ENCODE results near the gene GRHPR. TPM values are rescaled to one million over a fixed set of nuclear protein-coding genes. Genes with fewer than 3 reads are reported as not detected.

The GRHPR gene
- total RNA-seq, 1 experiment from 2014 or later = 80.7 TPM

- Mint-ChIP-seq H3K4me3 (no peak overlapping the region), H3K27me3 (ENCODE audit: low read depth) (no peaks in the 10 kb centered on the region), H3K4me1 (peaks cover 28% of the 10 kb centered on the region), H3K27ac (peak overlapping the region; percentile 79), H3K9me3 (no peaks in the 10 kb centered on the region), H3K36me3 (peaks cover 10% of the 10 kb centered on the region)
- POLR2A ChIA-PET = no interaction called here
- DNase-seq (ENCODE audit: low spot score) (no peak), ATAC-seq (no peak)
- TF ChIP-seq FOXJ3 (CRISPR knock-in tag; IDR thresholded peaks at IDR 0.05; ENCODE audit: borderline replicate concordance) = no peak
- TF ChIP-seq PREB (CRISPR knock-in tag; IDR thresholded peaks at IDR 0.05; ENCODE audit: borderline replicate concordance) = no peak
- TF ChIP-seq GRHL2 (CRISPR knock-in tag; IDR thresholded peaks at IDR 0.05; ENCODE audit: insufficient replicate concordance, severe bottlenecking) = no peak
- no peak for TF ChIP-seq MYBL2 (CRISPR knock-in tag; IDR thresholded peaks at IDR 0.05)
- TF ChIP-seq, protein P1, sequence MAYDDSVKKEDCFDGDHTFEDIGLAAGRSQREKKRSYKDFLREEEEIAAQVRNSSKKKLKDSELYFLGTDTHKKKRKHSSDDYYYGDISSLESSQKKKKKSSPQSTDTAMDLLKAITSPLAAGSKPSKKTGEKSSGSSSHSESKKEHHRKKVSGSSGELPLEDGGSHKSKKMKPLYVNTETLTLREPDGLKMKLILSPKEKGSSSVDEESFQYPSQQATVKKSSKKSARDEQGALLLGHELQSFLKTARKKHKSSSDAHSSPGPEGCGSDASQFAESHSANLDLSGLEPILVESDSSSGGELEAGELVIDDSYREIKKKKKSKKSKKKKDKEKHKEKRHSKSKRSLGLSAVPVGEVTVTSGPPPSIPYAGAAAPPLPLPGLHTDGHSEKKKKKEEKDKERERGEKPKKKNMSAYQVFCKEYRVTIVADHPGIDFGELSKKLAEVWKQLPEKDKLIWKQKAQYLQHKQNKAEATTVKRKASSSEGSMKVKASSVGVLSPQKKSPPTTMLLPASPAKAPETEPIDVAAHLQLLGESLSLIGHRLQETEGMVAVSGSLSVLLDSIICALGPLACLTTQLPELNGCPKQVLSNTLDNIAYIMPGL (CRISPR knock-in tag; IDR thresholded peaks at IDR 0.05) = no peak
- TF ChIP-seq ZNF671 (CRISPR knock-in tag; IDR thresholded peaks at IDR 0.05) = no peak
- TF ChIP-seq, protein P2, sequence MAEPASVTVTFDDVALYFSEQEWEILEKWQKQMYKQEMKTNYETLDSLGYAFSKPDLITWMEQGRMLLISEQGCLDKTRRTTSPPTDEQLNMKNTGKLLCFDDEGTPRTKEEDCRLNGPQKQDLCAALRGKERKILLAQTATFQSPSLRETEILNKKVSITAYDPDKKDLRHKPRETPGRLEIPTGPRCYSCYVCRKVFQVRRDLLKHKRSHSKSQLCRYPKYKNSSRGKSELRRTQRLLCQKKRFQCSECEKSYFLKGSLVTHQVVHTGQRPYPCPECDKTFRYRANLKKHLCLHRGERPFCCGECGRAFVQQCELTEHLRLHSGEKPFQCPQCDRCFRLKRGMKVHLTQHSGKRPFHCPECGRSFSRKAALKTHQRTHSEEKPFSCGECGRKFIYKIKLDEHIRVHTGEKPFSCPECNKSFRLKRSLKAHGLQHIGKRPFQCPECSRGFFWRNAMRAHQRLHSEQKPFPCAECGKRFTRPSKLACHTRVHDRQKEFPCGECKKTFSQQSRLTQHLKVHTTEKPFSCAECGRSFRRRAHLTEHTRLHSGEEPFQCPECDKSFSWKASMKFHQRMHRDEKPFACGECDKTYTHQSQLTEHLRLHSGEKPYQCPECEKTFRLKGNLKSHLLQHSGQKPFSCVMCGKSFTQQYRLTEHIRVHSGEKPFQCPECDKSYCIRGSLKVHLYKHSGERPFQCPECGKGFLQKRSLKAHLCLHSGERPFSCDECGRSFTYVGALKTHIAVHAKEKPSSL (CRISPR knock-in tag; conservative IDR thresholded peaks at IDR 0.05) = no peak
- no peak for TF ChIP-seq SP1 (CRISPR knock-in tag; conservative IDR thresholded peaks at IDR 0.05)
- TF ChIP-seq MAX (CRISPR knock-in tag; IDR thresholded peaks at IDR 0.05) = no peak
- no peak for TF ChIP-seq CREB1 (CRISPR knock-in tag; IDR thresholded peaks at IDR 0.05)
- TF ChIP-seq, protein P3, sequence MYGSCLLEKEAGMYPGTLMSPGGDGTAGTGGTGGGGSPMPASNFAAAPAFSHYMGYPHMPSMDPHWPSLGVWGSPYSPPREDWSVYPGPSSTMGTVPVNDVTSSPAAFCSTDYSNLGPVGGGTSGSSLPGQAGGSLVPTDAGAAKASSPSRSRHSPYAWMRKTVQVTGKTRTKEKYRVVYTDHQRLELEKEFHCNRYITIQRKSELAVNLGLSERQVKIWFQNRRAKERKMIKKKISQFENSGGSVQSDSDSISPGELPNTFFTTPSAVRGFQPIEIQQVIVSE (CRISPR knock-in tag; IDR thresholded peaks at IDR 0.05; ENCODE audit: borderline replicate concordance) = no peak
- no peak for TF ChIP-seq ZNF219 (CRISPR knock-in tag; IDR thresholded peaks at IDR 0.05; ENCODE audit: borderline replicate concordance)
- TF ChIP-seq NR3C1 (CRISPR knock-in tag; conservative IDR thresholded peaks at IDR 0.05; ENCODE audit: low read depth) = no peak
- TF ChIP-seq EMX1 (CRISPR knock-in tag; IDR thresholded peaks at IDR 0.05) = no peak
- TF ChIP-seq NFE2L1 (CRISPR knock-in tag; IDR thresholded peaks at IDR 0.05) = no peak
- no peak for TF ChIP-seq CBFB (CRISPR knock-in tag; IDR thresholded peaks at IDR 0.05; ENCODE audit: low read depth)
- TF ChIP-seq CREM (CRISPR knock-in tag; IDR thresholded peaks at IDR 0.05) = no peak
- TF ChIP-seq PRRX2 (CRISPR knock-in tag; IDR thresholded peaks at IDR 0.05) = no peak
- TF ChIP-seq NR2C2 (CRISPR knock-in tag; IDR thresholded peaks at IDR 0.05) = no peak
- CTCF ChIA-PET = interaction anchor here (0.7 to 1.9 kb wide), 3 partner anchors 35 to 347 kb away, joined by 3 to 11 read pairs (median 3); no protein-coding TSS in a partner anchor
Measured at GRCh38 chr9:37449862-37450632, 27.6 kb downstream of the GRHPR start.

DNA sequence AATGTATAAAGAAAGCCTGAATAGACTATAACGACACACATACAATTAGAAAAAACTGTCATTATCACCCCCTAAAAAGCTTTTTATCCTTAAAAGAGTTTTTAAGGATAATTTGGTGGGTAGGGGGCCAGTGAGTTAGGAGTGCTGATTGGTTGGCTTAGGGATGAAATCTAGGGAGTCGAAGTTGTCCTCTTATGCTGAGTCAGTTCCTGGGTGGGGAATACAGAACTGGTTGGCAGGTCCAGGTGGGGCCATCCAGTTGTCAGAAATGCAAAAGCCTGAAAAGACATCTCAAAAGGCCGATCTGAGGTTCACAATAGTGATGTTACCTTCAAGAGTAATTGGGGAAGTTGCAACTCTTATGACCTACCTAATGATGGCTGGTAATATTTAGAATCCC, 29.1 kb downstream of the GRHPR start:
- Mint-ChIP-seq H3K27me3 (ENCODE audit: low read depth) (no peaks in the 10 kb centered on the region), H3K36me3 (peaks cover 17% of the 10 kb centered on the region), H3K9me3 (no peaks in the 10 kb centered on the region; the same call in 1 of the 2 replicates), H3K27ac (no peak overlapping the region), H3K4me3 (no peak overlapping the region), H3K4me1 (peaks cover 37% of the 10 kb centered on the region)
- DNase-seq (ENCODE audit: low spot score) = no peak
- ChIA-PET CTCF (interaction anchor here (0.6 kb wide), 1 partner anchor 18 kb away, joined by 3 read pairs; no protein-coding TSS in a partner anchor), POLR2A (no interaction called here)
- no peak for ATAC-seq
- TF ChIP-seq TCF7 (CRISPR knock-in tag; IDR thresholded peaks at IDR 0.05; ENCODE audit: low read depth) = no peak
- TF ChIP-seq SOX15 (CRISPR knock-in tag; IDR thresholded peaks at IDR 0.05) = no peak
- TF ChIP-seq, protein P4, sequence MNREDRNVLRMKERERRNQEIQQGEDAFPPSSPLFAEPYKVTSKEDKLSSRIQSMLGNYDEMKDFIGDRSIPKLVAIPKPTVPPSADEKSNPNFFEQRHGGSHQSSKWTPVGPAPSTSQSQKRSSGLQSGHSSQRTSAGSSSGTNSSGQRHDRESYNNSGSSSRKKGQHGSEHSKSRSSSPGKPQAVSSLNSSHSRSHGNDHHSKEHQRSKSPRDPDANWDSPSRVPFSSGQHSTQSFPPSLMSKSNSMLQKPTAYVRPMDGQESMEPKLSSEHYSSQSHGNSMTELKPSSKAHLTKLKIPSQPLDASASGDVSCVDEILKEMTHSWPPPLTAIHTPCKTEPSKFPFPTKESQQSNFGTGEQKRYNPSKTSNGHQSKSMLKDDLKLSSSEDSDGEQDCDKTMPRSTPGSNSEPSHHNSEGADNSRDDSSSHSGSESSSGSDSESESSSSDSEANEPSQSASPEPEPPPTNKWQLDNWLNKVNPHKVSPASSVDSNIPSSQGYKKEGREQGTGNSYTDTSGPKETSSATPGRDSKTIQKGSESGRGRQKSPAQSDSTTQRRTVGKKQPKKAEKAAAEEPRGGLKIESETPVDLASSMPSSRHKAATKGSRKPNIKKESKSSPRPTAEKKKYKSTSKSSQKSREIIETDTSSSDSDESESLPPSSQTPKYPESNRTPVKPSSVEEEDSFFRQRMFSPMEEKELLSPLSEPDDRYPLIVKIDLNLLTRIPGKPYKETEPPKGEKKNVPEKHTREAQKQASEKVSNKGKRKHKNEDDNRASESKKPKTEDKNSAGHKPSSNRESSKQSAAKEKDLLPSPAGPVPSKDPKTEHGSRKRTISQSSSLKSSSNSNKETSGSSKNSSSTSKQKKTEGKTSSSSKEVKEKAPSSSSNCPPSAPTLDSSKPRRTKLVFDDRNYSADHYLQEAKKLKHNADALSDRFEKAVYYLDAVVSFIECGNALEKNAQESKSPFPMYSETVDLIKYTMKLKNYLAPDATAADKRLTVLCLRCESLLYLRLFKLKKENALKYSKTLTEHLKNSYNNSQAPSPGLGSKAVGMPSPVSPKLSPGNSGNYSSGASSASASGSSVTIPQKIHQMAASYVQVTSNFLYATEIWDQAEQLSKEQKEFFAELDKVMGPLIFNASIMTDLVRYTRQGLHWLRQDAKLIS (CRISPR knock-in tag; IDR thresholded peaks at IDR 0.05; ENCODE audit: borderline replicate concordance) = no peak
- TF ChIP-seq, protein P5, sequence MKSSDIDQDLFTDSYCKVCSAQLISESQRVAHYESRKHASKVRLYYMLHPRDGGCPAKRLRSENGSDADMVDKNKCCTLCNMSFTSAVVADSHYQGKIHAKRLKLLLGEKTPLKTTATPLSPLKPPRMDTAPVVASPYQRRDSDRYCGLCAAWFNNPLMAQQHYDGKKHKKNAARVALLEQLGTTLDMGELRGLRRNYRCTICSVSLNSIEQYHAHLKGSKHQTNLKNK (CRISPR knock-in tag; IDR thresholded peaks at IDR 0.05) = no peak
- TF ChIP-seq, protein P3 (CRISPR knock-in tag; IDR thresholded peaks at IDR 0.05; ENCODE audit: borderline replicate concordance) = no peak

Data from WTC11 (cell line).